OCI-LY3 (cell line): ENCODE data around the gene ALCAM.

Experiments
- H2AFZ ChIP-seq: fragments of 200-600, 300-600 bp; shearing (Covaris generic); 2 replicates; pipeline ENCODE4 v1.6.0; 2014; ENCODE audit warnings: antibody characterized with exemption, low read depth, low read length
- H3K27ac ChIP-seq: fragments of 200-600, 300-600 bp; sonication (generic); 2 replicates; pipeline ENCODE4 v1.5.1; 2014; ENCODE audit warnings: mild to moderate bottlenecking, low read length, moderate library complexity, mixed read lengths
- H3K27me3 ChIP-seq: fragments of 200-600, 300-600 bp; sonication (generic); 2 replicates; pipeline ENCODE4 v1.6.1; 2014; ENCODE audit warnings: low read depth, low read length, mixed read lengths
- H3K36me3 ChIP-seq: fragments of 200-600, 300-600 bp; sonication (generic); replicated peaks from 2 replicates; pipeline ENCODE3; 2014; ENCODE audit warnings: low read depth, low read length, mixed read lengths
- H3K4me1 ChIP-seq: fragments of 300-600, 200-600 bp; sonication (generic); 2 replicates; pipeline ENCODE4 v1.6.1; 2014; ENCODE audit warnings: low read length, mixed read lengths
- H3K4me2 ChIP-seq: fragments of 200-600, 300-600 bp; sonication (generic); 2 replicates; pipeline ENCODE4 v1.6.1; 2014; ENCODE audit warnings: low read length, mixed read lengths
- H3K4me3 ChIP-seq: fragments of 300-600, 200-600 bp; sonication (generic); 2 replicates; pipeline ENCODE4 v1.5.1; 2014; ENCODE audit warnings: antibody characterized with exemption, mild to moderate bottlenecking, low read length, moderate library complexity
- H3K79me2 ChIP-seq: fragments of 300-600, 200-600 bp; shearing (Covaris generic); 2 replicates; pipeline ENCODE4 v1.6.1; 2014; ENCODE audit warnings: mild to moderate bottlenecking, low read length, mixed read lengths
- H3K9ac ChIP-seq: fragments of 300-600, 200-600 bp; shearing (Covaris generic); 2 replicates; pipeline ENCODE4 v1.6.0; 2014; ENCODE audit warnings: mild to moderate bottlenecking, low read length, moderate library complexity
- H3K9me3 ChIP-seq: fragments of 200-600, 300-600 bp; shearing (Covaris generic); 2 replicates; pipeline ENCODE4 v1.6.1; 2014; ENCODE audit warnings: low read length, mixed read lengths; ENCODE audit not compliant: insufficient read depth
- H4K20me1 ChIP-seq: fragments of 200-600, 300-600 bp; sonication (generic); 2 replicates; pipeline ENCODE4 v1.6.1; 2016; ENCODE audit warnings: low read length, mixed read lengths; ENCODE audit not compliant: insufficient read depth
- CTCF ChIP-seq: fragments of 200-600, 300-600 bp; sonication (generic); IDR thresholded peaks from 2 replicates; pipeline ENCODE4 v1.5.1; 2014; ENCODE audit warnings: antibody characterized with exemption, low read length, low read depth
- EZH2phosphoT487 ChIP-seq: fragments of 200-600 bp; shearing (Covaris generic); IDR thresholded peaks from 2 replicates; pipeline ENCODE4 v1.6.1; 2018; ENCODE audit warnings: antibody characterized with exemption, mixed run types, low read depth

Gene ALCAM

GRCh38 chr3:105397974-105398373 lies 31.3 kb downstream of the ALCAM start:
- peaks cover 8% of the 10 kb centered on the region; the same call in 1 of the 2 replicates for H3K9me3 ChIP-seq
- H3K27me3 ChIP-seq: no peaks in the 10 kb centered on the region
- no peak overlapping the region for H3K4me3 ChIP-seq
- no peak overlapping the region for H3K27ac ChIP-seq
- TF ChIP-seq EZH2phosphoT487 (no peak), CTCF (no peak)
- peaks cover 95% of the 10 kb centered on the region for H3K79me2 ChIP-seq
- H3K4me1 ChIP-seq: peaks cover 8% of the 10 kb centered on the region
- no peak overlapping the region for H2AFZ ChIP-seq
- no peak overlapping the region for H3K9ac ChIP-seq
- H3K36me3 ChIP-seq: peaks cover 29% of the 10 kb centered on the region
- no peak overlapping the region for H3K4me2 ChIP-seq
- H4K20me1 ChIP-seq: peaks cover 22% of the 10 kb centered on the region; the same call in 1 of the 2 replicates

GRCh38 chr3:105398437-105398836 lies 31.7 kb downstream of the ALCAM start:
- Histone ChIP-seq H3K4me1 (peaks cover 8% of the 10 kb centered on the region), H3K4me2 (no peak overlapping the region), H3K4me3 (no peak overlapping the region), H4K20me1 (peaks cover 22% of the 10 kb centered on the region; the same call in 1 of the 2 replicates), H3K27me3 (no peaks in the 10 kb centered on the region), H3K79me2 (peaks cover 95% of the 10 kb centered on the region), H3K27ac (no peak overlapping the region), H3K9me3 (peaks cover 8% of the 10 kb centered on the region; the same call in 1 of the 2 replicates), H3K36me3 (peaks cover 29% of the 10 kb centered on the region), H3K9ac (no peak overlapping the region), H2AFZ (no peak overlapping the region)
- TF ChIP-seq EZH2phosphoT487 (no peak), CTCF (no peak)

GRCh38 chr3:105399062-105399461 lies 32.4 kb downstream of the ALCAM start:
- H3K4me2 ChIP-seq: no peak overlapping the region
- H3K4me1 ChIP-seq: peaks cover 8% of the 10 kb centered on the region

GRCh38 chr3:105399611-105400010 lies 32.9 kb downstream of the ALCAM start:
- Histone ChIP-seq H3K9ac (no peak overlapping the region), H3K79me2 (peaks cover 86% of the 10 kb centered on the region), H3K27me3 (no peaks in the 10 kb centered on the region), H3K4me3 (no peak overlapping the region), H3K4me1 (peaks cover 8% of the 10 kb centered on the region), H3K27ac (no peak overlapping the region), H3K4me2 (no peak overlapping the region), H3K36me3 (peaks cover 31% of the 10 kb centered on the region), H2AFZ (no peak overlapping the region), H4K20me1 (peaks cover 14% of the 10 kb centered on the region; the same call in 1 of the 2 replicates), H3K9me3 (peaks cover 10% of the 10 kb centered on the region; the same call in 1 of the 2 replicates)
- TF ChIP-seq CTCF (no peak), EZH2phosphoT487 (no peak)

More at GRCh38 chr3:105399062-105399461, 32.4 kb downstream of the ALCAM start:
- no peak overlapping the region for H2AFZ ChIP-seq
- no peaks in the 10 kb centered on the region for H3K27me3 ChIP-seq
- no peak overlapping the region for H3K4me3 ChIP-seq
- peaks cover 32% of the 10 kb centered on the region for H3K36me3 ChIP-seq
- H3K27ac ChIP-seq: no peak overlapping the region
- TF ChIP-seq CTCF (no peak), EZH2phosphoT487 (no peak)
- peaks cover 18% of the 10 kb centered on the region; the same call in 1 of the 2 replicates for H4K20me1 ChIP-seq
- H3K79me2 ChIP-seq: peaks cover 90% of the 10 kb centered on the region
- peaks cover 10% of the 10 kb centered on the region; the same call in 1 of the 2 replicates for H3K9me3 ChIP-seq
- H3K9ac ChIP-seq: no peak overlapping the region
